ENCODE results near the gene SLC25A25. TPM values are rescaled to one million over a fixed set of nuclear protein-coding genes. Genes with fewer than 3 reads are reported as not detected.

SLC25A25 gene
- total and polyA plus RNA-seq, 9 of the 15 experiments (the other 6 are each of a cell fraction or from before 2014, with no cell fraction given) = 0.07 to 35.9 (median 23.2) TPM

- H3K79me2 ChIP-seq (ENCODE audit: control insufficient read depth, insufficient read depth, low read length) = peaks cover 38% of the 10 kb centered on the region
- TF ChIP-seq SMARCA5 (IDR thresholded peaks at IDR 0.05) (peak; percentile 93), SMARCA4 (IDR thresholded peaks at IDR 0.05) (0 out of 2 replicates have a peak, but pooled peaks have one; percentile 23), CHD2 (IDR thresholded peaks at IDR 0.05; ENCODE audit: low read depth, low read length) (0 out of 2 replicates have a peak, but pooled peaks have one; percentile 12), KDM1A (IDR thresholded peaks at IDR 0.05) (peak; percentile 45 to 77), FOXA3 (CRISPR knock-in tag; conservative IDR thresholded peaks at IDR 0.05 in 1 of 2, IDR thresholded peaks at IDR 0.05 in 1 of 2) (peak in 1 of 2 experiments; percentile 78; a peak in 2 of 4 replicates), ETV6 (IDR thresholded peaks at IDR 0.05; ENCODE audit: borderline replicate concordance in 1 of 2, low read depth in 2 of 2, low read length in 1 of 2) (no peak), ETV6 (CRISPR knock-in tag; IDR thresholded peaks at IDR 0.05; ENCODE audit: borderline replicate concordance) (no peak), HDGF (IDR thresholded peaks at IDR 0.05) (0 out of 2 replicates have a peak, but pooled peaks have one; percentile 20), JUN (IDR thresholded peaks at IDR 0.05; ENCODE audit: borderline replicate concordance, low read depth, low read length) (no peak), JUN (CRISPR knock-in tag; IDR thresholded peaks at IDR 0.05; ENCODE audit: borderline replicate concordance) (0 out of 2 replicates have a peak, but pooled peaks have one; percentile 51), TEAD4 (IDR thresholded peaks at IDR 0.05; ENCODE audit: low read length) (peak; percentile 6; the same call in 1 of the 2 replicates), TEAD4 (CRISPR knock-in tag; IDR thresholded peaks at IDR 0.05; ENCODE audit: borderline replicate concordance) (no peak), SP2 (IDR thresholded peaks at IDR 0.05; ENCODE audit: extremely low read depth, low read depth, low read length, poor library complexity, severe bottlenecking) (no peak), ZFP36 (IDR thresholded peaks at IDR 0.05; ENCODE audit: low read depth, low read length, partially characterized antibody) (peak; percentile 85), JUND (IDR thresholded peaks at IDR 0.05; ENCODE audit: borderline replicate concordance, low read depth, low read length) (0 out of 2 replicates have a peak, but pooled peaks have one; percentile 19), JUND (tag; IDR thresholded peaks at IDR 0.05; ENCODE audit: borderline replicate concordance, low read depth, low read length) (no peak; the same call in 2 of the 3 replicates), ZNF143 (CRISPR knock-in tag; IDR thresholded peaks at IDR 0.05) (0 out of 2 replicates have a peak, but pooled peaks have one; percentile 42)
- TF ChIP-seq, protein P1, sequence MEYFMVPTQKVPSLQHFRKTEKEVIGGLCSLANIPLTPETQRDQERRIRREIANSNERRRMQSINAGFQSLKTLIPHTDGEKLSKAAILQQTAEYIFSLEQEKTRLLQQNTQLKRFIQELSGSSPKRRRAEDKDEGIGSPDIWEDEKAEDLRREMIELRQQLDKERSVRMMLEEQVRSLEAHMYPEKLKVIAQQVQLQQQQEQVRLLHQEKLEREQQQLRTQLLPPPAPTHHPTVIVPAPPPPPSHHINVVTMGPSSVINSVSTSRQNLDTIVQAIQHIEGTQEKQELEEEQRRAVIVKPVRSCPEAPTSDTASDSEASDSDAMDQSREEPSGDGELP (CRISPR knock-in tag; IDR thresholded peaks at IDR 0.05; ENCODE audit: borderline replicate concordance) = 0 out of 2 replicates have a peak, but pooled peaks have one; percentile 23
- TF ChIP-seq, protein P2, sequence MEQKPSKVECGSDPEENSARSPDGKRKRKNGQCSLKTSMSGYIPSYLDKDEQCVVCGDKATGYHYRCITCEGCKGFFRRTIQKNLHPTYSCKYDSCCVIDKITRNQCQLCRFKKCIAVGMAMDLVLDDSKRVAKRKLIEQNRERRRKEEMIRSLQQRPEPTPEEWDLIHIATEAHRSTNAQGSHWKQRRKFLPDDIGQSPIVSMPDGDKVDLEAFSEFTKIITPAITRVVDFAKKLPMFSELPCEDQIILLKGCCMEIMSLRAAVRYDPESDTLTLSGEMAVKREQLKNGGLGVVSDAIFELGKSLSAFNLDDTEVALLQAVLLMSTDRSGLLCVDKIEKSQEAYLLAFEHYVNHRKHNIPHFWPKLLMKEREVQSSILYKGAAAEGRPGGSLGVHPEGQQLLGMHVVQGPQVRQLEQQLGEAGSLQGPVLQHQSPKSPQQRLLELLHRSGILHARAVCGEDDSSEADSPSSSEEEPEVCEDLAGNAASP (IDR thresholded peaks at IDR 0.05) = no peak
Observed at GRCh38 chr9:128124873-128125579, 57.0 kb downstream of the SLC25A25 start.

More at GRCh38 chr9:128124873-128125579, 57.0 kb downstream of the SLC25A25 start:
- Histone ChIP-seq H3K9me1 (ENCODE audit: control insufficient read depth, insufficient read depth, low read length) (no peaks in the 10 kb centered on the region), H3K36me3 (ENCODE audit: control insufficient read depth, insufficient read depth, low read length) (peaks cover 60% of the 10 kb centered on the region), H3K4me3 (0 out of 2 replicates have a peak overlapping the region, but pooled peaks have one; percentile 98), H3K9me3 (replicated peaks; ENCODE audit: control insufficient read depth, insufficient read depth, low read depth, low read length) (no peaks in the 10 kb centered on the region), H3K27ac (ENCODE audit: extremely low read depth, low read depth, low read length) (no peak overlapping the region), H2AFZ (ENCODE audit: low read depth, low read length) (no peak overlapping the region), H3K27me3 (ENCODE audit: control insufficient read depth in 2 of 2, insufficient read depth in 2 of 2, low read length in 2 of 2) (no peaks in the 10 kb centered on the region), H3K9ac (ENCODE audit: insufficient read depth in 1 of 2, low read depth in 2 of 2, low read length in 2 of 2) (peak overlapping the region in 1 of 2 experiments; percentile 99; a peak in 1 of 4 replicates), H4K20me1 (replicated peaks; ENCODE audit: control insufficient read depth, insufficient read depth, low read length) (peaks cover 8% of the 10 kb centered on the region; the same call in 1 of the 2 replicates), H3K4me1 (replicated peaks in 1 of 2; ENCODE audit: control insufficient read depth in 2 of 2, insufficient read depth in 2 of 2, low read length in 2 of 2) (peaks cover 10 to 57% of the 10 kb centered on the region in 2 experiments), H3K4me2 (ENCODE audit: insufficient read depth, low read length) (peak overlapping the region; percentile 95)
- DNase-seq (ENCODE audit: extremely low read depth in 1 of 4, low spot score in 3 of 4) = peak in 2 of 4 experiments; percentile 56 to 85
- WGBS (ENCODE audit: insufficient coverage, low coverage, missing lambda C conversion rate) = 46% methylated on average over 11 of the region's 16 CpGs
- in situ Hi-C loops (cut with MboI) = no loop called here
- BruUV-seq (replicated peaks) = no TSS peak
- intact Hi-C loops (cut with micrococcal nuclease) = loop anchor here (1.0 to 10.0 kb wide), 4 partner anchors 70 to 287 kb away; partner anchors contain the start of genes CIZ1, GOLGA2 and SWI5
- ChIA-PET POLR2A (interaction anchor here (0.6 to 1.0 kb wide), 5 partner anchors 9 to 216 kb away, joined by 3 to 7 read pairs (median 3); no protein-coding TSS in a partner anchor), CTCF (ENCODE audit: low intra/inter-chr PET ratio) (interaction anchor here (0.6 to 0.7 kb wide), 3 partner anchors 19 to 430 kb away, joined by 3 read pairs; no protein-coding TSS in a partner anchor)
- peak; percentile 88 for FAIRE-seq
- ATAC-seq = peak; percentile 47
